ENCODE measurements around the gene CADPS.

- TF ChIP-seq CTCF (IDR thresholded peaks at IDR 0.05) (no peak), ZFX (IDR thresholded peaks at IDR 0.05; ENCODE audit: borderline replicate concordance) (no peak)
Observed at GRCh38 chr3:62911526-62911925, 36.3 kb upstream of the CADPS start.

All from 22Rv1 (cell line).